ENCODE data around the gene PRELID2.
"Not testable (repeated sequence)": the region's sequence is repeated elsewhere in the genome, so short reads cannot be mapped to it uniquely, and the experiment has no call there.

PRELID2 gene

GRCh38 chr5:145834917-145835847 lies at the start of gene PRELID2:
PRELID2 (minus strand) TSS chr5:145835342; CDS start chr5:145835251, 91 bp downstream.
- TF ChIP-seq, protein P1, sequence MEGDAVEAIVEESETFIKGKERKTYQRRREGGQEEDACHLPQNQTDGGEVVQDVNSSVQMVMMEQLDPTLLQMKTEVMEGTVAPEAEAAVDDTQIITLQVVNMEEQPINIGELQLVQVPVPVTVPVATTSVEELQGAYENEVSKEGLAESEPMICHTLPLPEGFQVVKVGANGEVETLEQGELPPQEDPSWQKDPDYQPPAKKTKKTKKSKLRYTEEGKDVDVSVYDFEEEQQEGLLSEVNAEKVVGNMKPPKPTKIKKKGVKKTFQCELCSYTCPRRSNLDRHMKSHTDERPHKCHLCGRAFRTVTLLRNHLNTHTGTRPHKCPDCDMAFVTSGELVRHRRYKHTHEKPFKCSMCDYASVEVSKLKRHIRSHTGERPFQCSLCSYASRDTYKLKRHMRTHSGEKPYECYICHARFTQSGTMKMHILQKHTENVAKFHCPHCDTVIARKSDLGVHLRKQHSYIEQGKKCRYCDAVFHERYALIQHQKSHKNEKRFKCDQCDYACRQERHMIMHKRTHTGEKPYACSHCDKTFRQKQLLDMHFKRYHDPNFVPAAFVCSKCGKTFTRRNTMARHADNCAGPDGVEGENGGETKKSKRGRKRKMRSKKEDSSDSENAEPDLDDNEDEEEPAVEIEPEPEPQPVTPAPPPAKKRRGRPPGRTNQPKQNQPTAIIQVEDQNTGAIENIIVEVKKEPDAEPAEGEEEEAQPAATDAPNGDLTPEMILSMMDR (IDR thresholded peaks at IDR 0.05; ENCODE audit: borderline replicate concordance, insufficient read depth, low read depth, low read length): no peak
- H3K4me3 ChIP-seq (ENCODE audit: low read depth, low read length): no peak within 1 kb of the TSS

- no peak overlapping the region for H3K4me3 ChIP-seq (ENCODE audit: low read depth, low read length)
- TF ChIP-seq, protein P1 (IDR thresholded peaks at IDR 0.05; ENCODE audit: borderline replicate concordance, insufficient read depth, low read depth, low read length): no peak
These were observed 39.6 kb upstream of the PRELID2 start for GRCh38 chr5:145874765-145875164.

GRCh38 chr5:145872914-145873313 lies 37.8 kb upstream of the PRELID2 start, which contains the start of gene GRXCR2:
GRXCR2 (minus strand) TSS chr5:145873014; CDS start chr5:145872968, 46 bp downstream.
- H3K4me3 ChIP-seq (ENCODE audit: low read depth, low read length): no peak within 1 kb of the TSS
- TF ChIP-seq, protein P1 (IDR thresholded peaks at IDR 0.05; ENCODE audit: borderline replicate concordance, insufficient read depth, low read depth, low read length): no peak

- no peak overlapping the region for H3K4me3 ChIP-seq (ENCODE audit: low read depth, low read length)
- TF ChIP-seq, protein P1 (IDR thresholded peaks at IDR 0.05; ENCODE audit: borderline replicate concordance, insufficient read depth, low read depth, low read length): no peak
These were observed 37.3 kb upstream of the PRELID2 start for GRCh38 chr5:145872486-145872885.

GRCh38 chr5:145869753-145870152 lies 34.6 kb upstream of the PRELID2 start:
- H3K4me3 ChIP-seq (ENCODE audit: low read depth, low read length): no peak overlapping the region
- TF ChIP-seq, protein P1 (IDR thresholded peaks at IDR 0.05; ENCODE audit: borderline replicate concordance, insufficient read depth, low read depth, low read length): no peak

DNA sequence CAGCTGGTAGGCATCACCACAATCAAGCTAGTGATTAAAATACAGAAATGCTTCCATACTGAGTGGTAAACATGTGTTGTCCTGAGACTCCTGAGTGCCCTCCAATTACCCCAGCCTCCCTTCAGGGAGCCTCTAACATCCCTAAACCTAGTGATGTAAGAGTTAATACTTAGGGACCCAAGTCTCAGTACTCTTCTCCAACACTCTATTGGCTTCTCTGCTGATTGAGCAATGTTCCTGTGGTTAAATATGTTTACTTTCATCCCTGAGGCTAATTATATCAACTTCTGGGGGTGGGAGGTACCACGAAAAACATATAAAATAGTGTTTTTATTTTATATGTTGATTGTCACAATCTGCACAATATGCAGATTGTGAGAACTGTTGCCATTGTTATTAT lies 32.7 kb upstream of the PRELID2 start:
- no peak overlapping the region for H3K4me3 ChIP-seq (ENCODE audit: low read depth, low read length)
- TF ChIP-seq, protein P1 (IDR thresholded peaks at IDR 0.05; ENCODE audit: borderline replicate concordance, insufficient read depth, low read depth, low read length): no peak

GRCh38 chr5:145864432-145864831 lies 29.3 kb upstream of the PRELID2 start:
- H3K4me3 ChIP-seq (ENCODE audit: low read depth, low read length): not testable (repeated sequence)
